H9 (cell line): ENCODE data around the gene METTL25B. TPM values are rescaled to one million over a fixed set of nuclear protein-coding genes. Genes with fewer than 3 reads are reported as not detected.
A peak's percentile ranks its signal among the peaks of the same experiment; 100 is the strongest.

Source experiments
- DNase-seq: peaks from one replicate; pipeline ENCODE4 v3.0.0-alpha.2; 2017
- H2AFZ ChIP-seq: one replicate; pipeline ENCODE4 v1.6.1; 2013; ENCODE audit warnings: mild to moderate bottlenecking, low read length, control low read depth, moderate library complexity
- H2AK5ac ChIP-seq: 2 replicates; pipeline ENCODE4 v1.6.1; 2013; ENCODE audit warnings: low read length, control low read depth, mixed read lengths; ENCODE audit not compliant: insufficient read length
- H2BK120ac ChIP-seq: one replicate; pipeline ENCODE4 v1.6.1; 2013; ENCODE audit warnings: low read depth, mild to moderate bottlenecking, low read length, control low read depth, inconsistent platforms; ENCODE audit not compliant: poor library complexity, severe bottlenecking
- H2BK12ac ChIP-seq: 2 replicates; pipeline ENCODE4 v1.6.1; 2013; ENCODE audit warnings: low read length, control low read depth, mixed read lengths, low read depth; ENCODE audit not compliant: insufficient read length
- H2BK15ac ChIP-seq: 2 replicates; pipeline ENCODE4 v1.6.1; 2013; ENCODE audit warnings: low read depth, low read length, control low read depth
- H2BK20ac ChIP-seq: one replicate; pipeline ENCODE4 v1.6.1; 2013; ENCODE audit warnings: low read depth, mild to moderate bottlenecking, low read length, control low read depth, inconsistent platforms; ENCODE audit not compliant: poor library complexity, severe bottlenecking
- H2BK5ac ChIP-seq: 2 replicates; pipeline ENCODE4 v1.6.1; 2013; ENCODE audit warnings: low read length, control low read depth, mixed read lengths; ENCODE audit not compliant: insufficient read length
- H3K14ac ChIP-seq: 2 replicates; pipeline ENCODE4 v1.6.1; 2013; ENCODE audit warnings: low read length, control low read depth; ENCODE audit not compliant: insufficient read depth
- H3K18ac ChIP-seq: 2 replicates; pipeline ENCODE4 v1.6.1; 2013; ENCODE audit warnings: low read depth, mild to moderate bottlenecking, mixed read lengths, low read length, control low read depth; ENCODE audit not compliant: insufficient read length
- H3K23ac ChIP-seq: 2 replicates; pipeline ENCODE4 v1.6.1; 2013; ENCODE audit warnings: low read length, control low read depth, mixed read lengths, low read depth; ENCODE audit not compliant: insufficient read length
- H3K23me2 ChIP-seq: 2 replicates; pipeline ENCODE4 v1.6.1; 2013; ENCODE audit warnings: low read depth, mild to moderate bottlenecking, mixed read lengths, low read length, control low read depth; ENCODE audit not compliant: insufficient read length, poor library complexity, severe bottlenecking
- H3K27ac ChIP-seq: 2 replicates; pipeline ENCODE4 v1.5.1; 2013; ENCODE audit warnings: low read length, control low read depth, mixed read lengths, low read depth; ENCODE audit not compliant: insufficient read length
- H3K27me3 ChIP-seq: 2 replicates; pipeline ENCODE4 v1.6.1; 2013; ENCODE audit warnings: low read length, control low read depth, inconsistent platforms; ENCODE audit not compliant: insufficient read depth
- H3K4ac ChIP-seq: 2 replicates; pipeline ENCODE4 v1.6.1; 2013; ENCODE audit warnings: low read depth, mild to moderate bottlenecking, control low read depth, inconsistent platforms, low read length, moderate library complexity
- H3K4me1 ChIP-seq: 2 replicates; pipeline ENCODE4 v1.6.1; 2013; ENCODE audit warnings: low read length, control low read depth, inconsistent platforms; ENCODE audit not compliant: insufficient read depth
- H3K4me2 ChIP-seq: 2 replicates; pipeline ENCODE4 v1.6.1; 2013; ENCODE audit warnings: low read length, control low read depth, mixed read lengths; ENCODE audit not compliant: insufficient read length, insufficient read depth
- H3K56ac ChIP-seq: 2 replicates; pipeline ENCODE4 v1.6.1; 2013; ENCODE audit warnings: low read depth, mild to moderate bottlenecking, mixed read lengths, low read length, control low read depth; ENCODE audit not compliant: insufficient read length
- H3K79me1 ChIP-seq: 2 replicates; pipeline ENCODE4 v1.6.1; 2013; ENCODE audit warnings: low read depth, mild to moderate bottlenecking, moderate library complexity, low read length, control low read depth, inconsistent platforms; ENCODE audit not compliant: insufficient read depth, poor library complexity, severe bottlenecking
- H3K79me2 ChIP-seq: 2 replicates; pipeline ENCODE4 v1.6.1; 2013; ENCODE audit warnings: low read length, control low read depth, inconsistent platforms; ENCODE audit not compliant: insufficient read depth
- H3K9ac ChIP-seq: 2 replicates; pipeline ENCODE4 v1.6.1; 2013; ENCODE audit warnings: low read length, control low read depth, mixed read lengths; ENCODE audit not compliant: insufficient read length; ENCODE audit errors: extremely low read depth
- H3K9me3 ChIP-seq: one replicate; pipeline ENCODE4 v1.6.1; 2013; ENCODE audit warnings: low read depth, low read length, inconsistent platforms; ENCODE audit not compliant: control insufficient read depth
- H3T11ph ChIP-seq: one replicate; pipeline ENCODE4 v1.6.1; 2013; ENCODE audit warnings: mild to moderate bottlenecking, low read length, control low read depth, inconsistent platforms
- H4K20me1 ChIP-seq: one replicate; pipeline ENCODE4 v1.6.1; 2013; ENCODE audit not compliant: control insufficient read depth, insufficient read length, insufficient read depth
- H4K5ac ChIP-seq: 2 replicates; pipeline ENCODE4 v1.6.1; 2013; ENCODE audit warnings: low read depth, mild to moderate bottlenecking, mixed read lengths, low read length, control low read depth; ENCODE audit not compliant: insufficient read length
- H4K8ac ChIP-seq: replicated peaks from 2 replicates; pipeline ENCODE4 v1.6.1; 2013; ENCODE audit warnings: low read length, control low read depth, mixed read lengths, low read depth; ENCODE audit not compliant: insufficient read length
- H4K91ac ChIP-seq: 2 replicates; pipeline ENCODE4 v1.6.1; 2013; ENCODE audit warnings: low read depth, mild to moderate bottlenecking, moderate library complexity, mixed read lengths, low read length, control low read depth; ENCODE audit not compliant: insufficient read length
- H3K27ac Mint-ChIP-seq, 3 experiments: 2 replicates in 2 of 3; 3 replicates in 1 of 3; pipeline ENCODE4 v1.8.0; 2020 to 2021; ENCODE audit warnings: mixed read lengths in 3 of 3, mild to moderate bottlenecking in 1 of 3, moderate library complexity in 1 of 3
- H3K27me3 Mint-ChIP-seq: 2 replicates; pipeline ENCODE4 v1.8.0; 2021; ENCODE audit warnings: low read depth, mild to moderate bottlenecking, moderate library complexity, mixed read lengths
- H3K36me3 Mint-ChIP-seq, 3 experiments: 2 replicates in 2 of 3; 3 replicates in 1 of 3; pipeline ENCODE4 v1.8.0; 2020 to 2021; ENCODE audit warnings: low read depth in 3 of 3, mixed read lengths in 3 of 3; ENCODE audit not compliant: insufficient read depth in 1 of 3
- H3K4me1 Mint-ChIP-seq, 2 experiments: 2 replicates each; pipeline ENCODE4 v1.8.0; 2020; ENCODE audit warnings: mixed read lengths in 2 of 2
- H3K4me3 Mint-ChIP-seq, 2 experiments: 2 replicates in 1 of 2; 3 replicates in 1 of 2; pipeline ENCODE4 v1.8.0; 2020 to 2021; ENCODE audit warnings: mild to moderate bottlenecking in 2 of 2, mixed read lengths in 2 of 2, moderate library complexity in 1 of 2
- H3K9me3 Mint-ChIP-seq, 2 experiments: 2 replicates in 1 of 2; 3 replicates in 1 of 2; pipeline ENCODE4 v1.8.0; 2020; ENCODE audit warnings: mild to moderate bottlenecking in 2 of 2, mixed read lengths in 2 of 2, moderate library complexity in 1 of 2
- CTCF ChIP-seq: fragments of 200-600 bp; sonication (generic); conservative IDR thresholded peaks from 3 replicates; pipeline ENCODE4 v1.8.0; 2021; ENCODE audit warnings: antibody characterized with exemption, mild to moderate bottlenecking
- WGBS: extraction: QIAGEN DNeasy Blood & Tissue Kit; methylation state at CpG from one replicate; pipeline ENCODE4 v1.1.7; 2013; ENCODE audit warnings: missing lambda C conversion rate, low lambda C conversion rate, mixed read lengths; ENCODE audit not compliant: insufficient read length; ENCODE audit errors: extremely low coverage; 5-methylcytosine and 5-hydroxymethylcytosine counted together
- total RNA-seq: library from RNA; stranded (reverse); gene quantifications from 2 replicates; pipeline ENCODE4 v1.2.1, GENCODE V29; 2021

Gene METTL25B
- total RNA-seq, 1 experiment from 2014 or later = 26.2 TPM

- H3K56ac ChIP-seq = no peak overlapping the region
- Mint-ChIP-seq H3K4me1 (peaks cover 57 to 58% of the 10 kb centered on the region in 2 experiments), H3K27ac (peak overlapping the region in 2 of 3 experiments; percentile 2 to 46; a peak in 3 of 7 replicates), H3K27me3 (peaks cover 14% of the 10 kb centered on the region), H3K36me3 (no peaks in the 10 kb centered on the region), H3K9me3 (peaks cover 0 to 5% of the 10 kb centered on the region in 2 experiments; a peak in 1 of 5 replicates), H3K4me3 (peak overlapping the region; percentile 43 to 76)
- H3K4me2 ChIP-seq = peak overlapping the region; percentile 79
- H2BK120ac ChIP-seq = no peak overlapping the region
- H3K4ac ChIP-seq = no peak overlapping the region
- no peak overlapping the region for H2AFZ ChIP-seq
- H4K91ac ChIP-seq = no peak overlapping the region
- no peak overlapping the region for H3K18ac ChIP-seq
- no peak for DNase-seq
- no peak overlapping the region for H2BK5ac ChIP-seq
- no peak overlapping the region for H3K14ac ChIP-seq
- H3K79me2 ChIP-seq = no peaks in the 10 kb centered on the region
- H4K5ac ChIP-seq = no peak overlapping the region
- H4K20me1 ChIP-seq = no peaks in the 10 kb centered on the region
- no peak for TF ChIP-seq CTCF
- H2BK12ac ChIP-seq = no peak overlapping the region
- H3K27me3 ChIP-seq = no peaks in the 10 kb centered on the region
- no peak overlapping the region for H4K8ac ChIP-seq
- no peak overlapping the region for H3T11ph ChIP-seq
- no peak overlapping the region for H3K27ac ChIP-seq
- H3K23ac ChIP-seq = no peak overlapping the region
- no peaks in the 10 kb centered on the region for H3K79me1 ChIP-seq
- no peak overlapping the region for H2BK20ac ChIP-seq
- H3K23me2 ChIP-seq = peaks cover 10% of the 10 kb centered on the region
- H3K9me3 ChIP-seq = no peaks in the 10 kb centered on the region
- H3K4me1 ChIP-seq = peaks cover 17% of the 10 kb centered on the region; the same call in 1 of the 2 replicates
- no peak overlapping the region for H3K9ac ChIP-seq
- no peak overlapping the region for H2BK15ac ChIP-seq
- H2AK5ac ChIP-seq = no peak overlapping the region
- WGBS = no CpG with 5 or more reads among the region's 10 CpGs
These were observed 38.2 kb upstream of the METTL25B start for GRCh38 chr1:156689953-156690674.
